D721Med (cell line): ENCODE measurements around the gene CDH18.

Experiments
- DNase-seq: peaks from one replicate; pipeline ENCODE4 v3.0.0; 2011; ENCODE audit warnings: low spot score; ENCODE audit not compliant: insufficient read length
- FAIRE-seq: peaks from 2 replicates; lab custom pipeline; 2011; peaks lifted over from hg19 to GRCh38; lab: Jason Lieb, UNC
- CTCF ChIP-seq: IDR thresholded peaks from 2 replicates; pipeline ENCODE4 v1.5.1; 2012; ENCODE audit warnings: mild to moderate bottlenecking, control low read depth; ENCODE audit not compliant: insufficient read depth; ENCODE audit errors: missing control alignments

Gene CDH18

GRCh38 chr5:19547640-19548039 is 440.4 kb downstream of the CDH18 start:
- no peak for DNase-seq
- FAIRE-seq, result no peak
- no peak for TF ChIP-seq CTCF

GRCh38 chr5:19546521-19546920 is 441.5 kb downstream of the CDH18 start:
- no peak for TF ChIP-seq CTCF
- DNase-seq (no peak), FAIRE-seq (no peak)

GRCh38 chr5:19538607-19539006 is 449.4 kb downstream of the CDH18 start:
- DNase-seq (no peak), FAIRE-seq (no peak)
- no peak for TF ChIP-seq CTCF

- TF ChIP-seq CTCF, result no peak
- FAIRE-seq (no peak), DNase-seq (no peak)
Measured at GRCh38 chr5:19536387-19536786, 451.6 kb downstream of the CDH18 start.

GRCh38 chr5:19534751-19535150 is 453.2 kb downstream of the CDH18 start:
- no peak for DNase-seq
- FAIRE-seq, result no peak

GRCh38 chr5:19532936-19533335 is 455.1 kb downstream of the CDH18 start:
- DNase-seq (no peak), FAIRE-seq (no peak)
- no peak for TF ChIP-seq CTCF

More at GRCh38 chr5:19534751-19535150, 453.2 kb downstream of the CDH18 start:
- no peak for TF ChIP-seq CTCF

GRCh38 chr5:19531374-19531952 is 456.5 kb downstream of the CDH18 start:
- DNase-seq, result no peak
- FAIRE-seq, result no peak
- TF ChIP-seq CTCF, result no peak
